Measurements from ENCODE around the gene KCNH1. TPM values are rescaled to one million over a fixed set of nuclear protein-coding genes. Genes with fewer than 3 reads are reported as not detected.

Gene KCNH1
- total and polyA plus RNA-seq, 10 donors: not detected

- TF ChIP-seq POLR2AphosphoS5 (IDR thresholded peaks at IDR 0.05) (no peak), POLR2A (IDR thresholded peaks at IDR 0.05) (no peak)
- H3K4me3 ChIP-seq: no peak overlapping the region
- WGBS, 5 donors: 83 to 93% (median 87%) methylated on average over 3 to 22 of the region's 22 CpGs
- no peaks in the 10 kb centered on the region for H3K4me1 ChIP-seq
- H3K9me3 ChIP-seq: peaks cover 0 to 7% (median 2%) of the 10 kb centered on the region in 8 donors
- H3K27me3 ChIP-seq (replicated peaks in 1 of 7): peaks cover 0 to 40% (median 0%) of the 10 kb centered on the region in 7 donors
- DNase-seq: no peak
- H3K27ac ChIP-seq: no peak overlapping the region
- no peaks in the 10 kb centered on the region for H3K36me3 ChIP-seq
- intact Hi-C loops (cut with DNase I; ENCODE audit: low total_unique reads): no loop called here
Measured at GRCh38 chr1:211111351-211111750, 22.6 kb downstream of the KCNH1 start.

GRCh38 chr1:211101481-211101880 lies 32.5 kb downstream of the KCNH1 start:
- H3K4me1 ChIP-seq: no peaks in the 10 kb centered on the region
- no peaks in the 10 kb centered on the region for H3K9me3 ChIP-seq
- WGBS, 5 donors: 50 to 68% (median 54%) methylated on average over 2 of the region's 2 CpGs
- peaks cover 0 to 10% (median 0%) of the 10 kb centered on the region in 7 donors for H3K27me3 ChIP-seq (replicated peaks in 1 of 7)
- TF ChIP-seq POLR2AphosphoS5 (IDR thresholded peaks at IDR 0.05) (no peak), CTCF (IDR thresholded peaks at IDR 0.05 in 8 of 11, conservative IDR thresholded peaks at IDR 0.05 in 3 of 11) (no peak), POLR2A (IDR thresholded peaks at IDR 0.05) (no peak)
- intact Hi-C loops (cut with DNase I; ENCODE audit: low total_unique reads): no loop called here
- H3K4me3 ChIP-seq: no peak overlapping the region
- H3K27ac ChIP-seq: no peak overlapping the region
- DNase-seq: no peak
- no peaks in the 10 kb centered on the region for H3K36me3 ChIP-seq

GRCh38 chr1:211099393-211099792 lies 34.6 kb downstream of the KCNH1 start:
- intact Hi-C loops (cut with DNase I; ENCODE audit: low total_unique reads): no loop called here

GRCh38 chr1:211095381-211095780 lies 38.6 kb downstream of the KCNH1 start:
- no peak overlapping the region for H3K27ac ChIP-seq
- DNase-seq: no peak
- intact Hi-C loops (cut with DNase I; ENCODE audit: low total_unique reads): no loop called here
- no peaks in the 10 kb centered on the region for H3K36me3 ChIP-seq
- no peak overlapping the region for H3K4me3 ChIP-seq
- TF ChIP-seq CTCF (IDR thresholded peaks at IDR 0.05 in 8 of 11, conservative IDR thresholded peaks at IDR 0.05 in 3 of 11) (no peak), POLR2AphosphoS5 (IDR thresholded peaks at IDR 0.05) (no peak), POLR2A (IDR thresholded peaks at IDR 0.05) (no peak)
- no peaks in the 10 kb centered on the region for H3K27me3 ChIP-seq (replicated peaks in 1 of 7)
- 79 to 91% (median 84%) methylated on average over 2 of the region's 2 CpGs for WGBS, 5 donors
- no peaks in the 10 kb centered on the region for H3K9me3 ChIP-seq
- no peaks in the 10 kb centered on the region for H3K4me1 ChIP-seq

More at GRCh38 chr1:211099393-211099792, 34.6 kb downstream of the KCNH1 start:
- no peak for DNase-seq
- H3K27me3 ChIP-seq (replicated peaks in 1 of 7): peaks cover 0 to 10% (median 0%) of the 10 kb centered on the region in 7 donors
- WGBS, 5 donors: 67 to 80% (median 74%) methylated on average over 5 of the region's 5 CpGs
- no peak for TF ChIP-seq CTCF (IDR thresholded peaks at IDR 0.05 in 8 of 11, conservative IDR thresholded peaks at IDR 0.05 in 3 of 11)
- TF ChIP-seq POLR2A (IDR thresholded peaks at IDR 0.05): no peak
- no peak for TF ChIP-seq POLR2AphosphoS5 (IDR thresholded peaks at IDR 0.05)
- H3K27ac ChIP-seq: no peak overlapping the region
- H3K4me1 ChIP-seq: no peaks in the 10 kb centered on the region
- no peak overlapping the region for H3K4me3 ChIP-seq
- H3K9me3 ChIP-seq: no peaks in the 10 kb centered on the region
- H3K36me3 ChIP-seq: no peaks in the 10 kb centered on the region

- no peaks in the 10 kb centered on the region for H3K36me3 ChIP-seq
- no peaks in the 10 kb centered on the region for H3K4me1 ChIP-seq
- intact Hi-C loops (cut with DNase I; ENCODE audit: low total_unique reads): no loop called here
- 86 to 96% (median 88%) methylated on average over 5 of the region's 5 CpGs for WGBS, 5 donors
- no peak overlapping the region for H3K27ac ChIP-seq
- no peak for TF ChIP-seq POLR2A (IDR thresholded peaks at IDR 0.05)
- TF ChIP-seq POLR2AphosphoS5 (IDR thresholded peaks at IDR 0.05): no peak
- no peak for TF ChIP-seq CTCF (IDR thresholded peaks at IDR 0.05 in 8 of 11, conservative IDR thresholded peaks at IDR 0.05 in 3 of 11)
- DNase-seq: no peak
- H3K27me3 ChIP-seq (replicated peaks in 1 of 7): no peaks in the 10 kb centered on the region
- no peaks in the 10 kb centered on the region for H3K9me3 ChIP-seq
- no peak overlapping the region for H3K4me3 ChIP-seq
Measured at GRCh38 chr1:211092955-211093354, 41.0 kb downstream of the KCNH1 start.
